Kidney epithelial cell (primary cell): ENCODE results near the gene NMRAL1. TPM values are rescaled to one million over a fixed set of nuclear protein-coding genes. Genes with fewer than 3 reads are reported as not detected.

Experiments used
- DNase-seq: peaks from one replicate; pipeline ENCODE4 v3.0.0-alpha.2; 2010; ENCODE audit warnings: low read depth
- H3K27me3 ChIP-seq: 2 replicates; pipeline ENCODE4 v1.6.0; 2011; ENCODE audit warnings: low read length; ENCODE audit not compliant: control insufficient read depth, insufficient read depth
- H3K36me3 ChIP-seq: 2 replicates; pipeline ENCODE4 v1.5.1; 2011; ENCODE audit warnings: low read length; ENCODE audit not compliant: control insufficient read depth, insufficient read depth
- H3K4me3 ChIP-seq: 2 replicates; pipeline ENCODE4 v1.5.1; 2011; ENCODE audit warnings: low read depth, mild to moderate bottlenecking, control low read depth, low read length
- CTCF ChIP-seq: IDR thresholded peaks from 2 replicates; pipeline ENCODE4 v1.5.1; 2011; ENCODE audit warnings: mild to moderate bottlenecking, moderate library complexity, low read length, control low read depth, inconsistent platforms; ENCODE audit not compliant: insufficient read depth, poor library complexity, severe bottlenecking
- total RNA-seq: library from RNA; depleted of rRNA; stranded (reverse); fragments of >200 nt; gene quantifications from 2 replicates; pipeline ENCODE4 v1.2.3, GENCODE V29; 2015

Gene NMRAL1
- total RNA-seq, 1 donor from 2014 or later = 59.5 TPM

GRCh38 chr16:4491898-4492297 is 17.5 kb upstream of the NMRAL1 start:
- Histone ChIP-seq H3K36me3 (no peaks in the 10 kb centered on the region), H3K27me3 (no peaks in the 10 kb centered on the region), H3K4me3 (no peak overlapping the region)
- no peak for TF ChIP-seq CTCF
- no peak for DNase-seq

- Histone ChIP-seq H3K4me3 (no peak overlapping the region), H3K27me3 (no peaks in the 10 kb centered on the region), H3K36me3 (no peaks in the 10 kb centered on the region)
- DNase-seq = peak; percentile 74
- no peak for TF ChIP-seq CTCF
Observed at GRCh38 chr16:4489030-4489429, 14.6 kb upstream of the NMRAL1 start.

- H3K27me3 ChIP-seq = no peaks in the 10 kb centered on the region
- no peak for TF ChIP-seq CTCF
- no peak for DNase-seq
- no peak overlapping the region for H3K4me3 ChIP-seq
- H3K36me3 ChIP-seq = no peaks in the 10 kb centered on the region
Observed at GRCh38 chr16:4488499-4488967, 14.1 kb upstream of the NMRAL1 start.

DNA sequence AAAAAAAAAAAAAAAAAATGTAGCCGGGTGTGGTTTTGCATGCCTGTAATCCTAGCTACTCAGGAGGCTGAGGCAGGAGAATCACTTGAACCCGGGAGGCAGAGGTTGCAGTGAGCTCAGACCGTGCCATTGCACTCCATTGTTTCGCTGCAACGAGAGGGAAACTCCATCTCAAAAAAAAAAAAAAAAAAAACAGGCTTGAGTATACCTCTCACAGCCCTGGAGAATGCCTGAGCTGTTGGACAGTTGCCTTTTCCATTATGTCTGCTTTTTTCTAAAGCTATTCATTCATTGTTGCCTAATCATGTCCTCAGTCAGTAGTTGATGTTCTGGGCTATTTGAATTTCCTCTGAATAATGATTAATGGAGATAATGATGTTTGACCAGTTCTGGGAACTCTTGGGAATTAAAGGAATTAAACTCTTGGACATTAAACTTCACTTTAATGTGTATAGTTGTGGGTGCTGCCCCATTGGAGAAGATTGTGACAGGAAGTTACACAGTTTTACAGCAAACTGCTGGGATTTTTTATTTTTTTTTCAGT is 13.6 kb upstream of the NMRAL1 start:
- Histone ChIP-seq H3K4me3 (no peak overlapping the region), H3K36me3 (no peaks in the 10 kb centered on the region), H3K27me3 (no peaks in the 10 kb centered on the region)
- peak; percentile 61 for DNase-seq
- TF ChIP-seq CTCF = no peak

DNA sequence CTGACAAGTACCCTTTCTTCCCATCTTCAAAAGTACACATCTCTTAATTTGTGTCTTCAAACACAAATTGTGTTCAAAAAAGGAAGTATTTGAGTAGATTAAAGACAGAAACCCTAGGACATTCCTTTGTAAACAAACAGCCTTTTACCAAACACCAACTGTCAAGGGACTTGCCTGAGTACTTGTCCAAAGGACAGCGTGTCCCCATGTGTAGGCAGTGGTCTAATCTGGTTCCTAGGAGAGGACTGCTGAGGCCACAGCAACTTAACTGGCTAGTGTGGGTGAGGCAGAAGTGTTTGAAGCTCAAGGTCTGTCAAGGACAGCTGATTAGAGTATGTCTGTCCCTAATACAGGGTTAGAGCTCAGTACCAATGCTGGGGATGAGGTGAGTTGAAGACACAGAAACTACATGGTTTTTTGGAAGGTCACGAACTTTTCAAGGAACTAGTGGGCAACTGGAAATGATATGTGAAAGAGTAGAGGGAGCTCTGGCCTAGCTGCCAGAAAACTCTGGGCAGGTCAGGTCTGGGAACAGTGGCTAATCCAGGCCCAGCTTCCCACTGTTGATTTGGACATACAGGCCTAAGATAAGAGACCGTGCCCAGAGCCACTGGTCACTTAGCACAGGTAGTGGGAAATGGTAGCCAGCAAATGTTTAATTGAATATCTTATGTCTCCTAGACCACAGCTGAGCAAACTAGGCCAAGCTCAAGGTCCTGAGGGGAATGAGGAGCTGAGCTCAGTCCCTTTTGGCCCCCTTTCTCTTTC is 11.9 kb upstream of the NMRAL1 start:
- no peak overlapping the region for H3K4me3 ChIP-seq
- H3K36me3 ChIP-seq = no peaks in the 10 kb centered on the region
- DNase-seq = no peak
- no peak for TF ChIP-seq CTCF
- no peaks in the 10 kb centered on the region for H3K27me3 ChIP-seq
